GM13977 (cell line): ENCODE measurements around the gene GSTT4.

ENCODE experiments used
- DNase-seq: peaks from one replicate; pipeline ENCODE4 v3.0.0; 2012; ENCODE audit warnings: low spot score
- CTCF ChIP-seq: IDR thresholded peaks from 2 replicates; pipeline ENCODE4 v1.5.1; 2012; ENCODE audit warnings: mild to moderate bottlenecking, control low read depth; ENCODE audit not compliant: insufficient read depth; ENCODE audit errors: extremely low read depth, missing control alignments
- in situ Hi-C: fragments of 300-500 bp; cut with MboI; formaldehyde crosslinking; loops from one replicate; pipeline ENCODE4 v1.12.0; 2022; ENCODE audit warnings: low sequenced_read_pairs, low pct_unique_long_range_greater_than_20kb, mixed read lengths, inconsistent platforms; ENCODE audit not compliant: unreplicated experiment

The GSTT4 gene

GRCh38 chr22:24033731-24034130 lies 28.5 kb upstream of the GSTT4 start:
- in situ Hi-C loops = no loop called here
- no peak for DNase-seq
- TF ChIP-seq CTCF = no peak

- in situ Hi-C loops = no loop called here
- no peak for DNase-seq
- TF ChIP-seq CTCF = no peak
Observed at GRCh38 chr22:24030186-24030702, 25.0 kb upstream of the GSTT4 start.

GRCh38 chr22:24029304-24029703 lies 24.1 kb upstream of the GSTT4 start:
- DNase-seq = no peak
- no peak for TF ChIP-seq CTCF
- in situ Hi-C loops = no loop called here

GRCh38 chr22:24028533-24028932 lies 23.3 kb upstream of the GSTT4 start:
- in situ Hi-C loops = no loop called here
- TF ChIP-seq CTCF = no peak
- no peak for DNase-seq

GRCh38 chr22:24027991-24028390 lies 22.7 kb upstream of the GSTT4 start:
- in situ Hi-C loops = no loop called here
- no peak for DNase-seq
- no peak for TF ChIP-seq CTCF

- TF ChIP-seq CTCF = no peak
- in situ Hi-C loops = no loop called here
- DNase-seq = no peak
Observed at GRCh38 chr22:24027389-24027975, 22.2 kb upstream of the GSTT4 start.
